HG02623 (cell line): ENCODE measurements around the gene HSPA6.
"Not testable (repeated sequence)": the region's sequence is repeated elsewhere in the genome, so short reads cannot be mapped to it uniquely, and the experiment has no call there.

Source experiments
- ATAC-seq: cut with Tn5 transposase; IDR thresholded peaks from one replicate; pipeline ENCODE4 v1.9.1; 2021; ENCODE audit warnings: moderate library complexity; ENCODE audit not compliant: unreplicated experiment

Gene HSPA6

DNA sequence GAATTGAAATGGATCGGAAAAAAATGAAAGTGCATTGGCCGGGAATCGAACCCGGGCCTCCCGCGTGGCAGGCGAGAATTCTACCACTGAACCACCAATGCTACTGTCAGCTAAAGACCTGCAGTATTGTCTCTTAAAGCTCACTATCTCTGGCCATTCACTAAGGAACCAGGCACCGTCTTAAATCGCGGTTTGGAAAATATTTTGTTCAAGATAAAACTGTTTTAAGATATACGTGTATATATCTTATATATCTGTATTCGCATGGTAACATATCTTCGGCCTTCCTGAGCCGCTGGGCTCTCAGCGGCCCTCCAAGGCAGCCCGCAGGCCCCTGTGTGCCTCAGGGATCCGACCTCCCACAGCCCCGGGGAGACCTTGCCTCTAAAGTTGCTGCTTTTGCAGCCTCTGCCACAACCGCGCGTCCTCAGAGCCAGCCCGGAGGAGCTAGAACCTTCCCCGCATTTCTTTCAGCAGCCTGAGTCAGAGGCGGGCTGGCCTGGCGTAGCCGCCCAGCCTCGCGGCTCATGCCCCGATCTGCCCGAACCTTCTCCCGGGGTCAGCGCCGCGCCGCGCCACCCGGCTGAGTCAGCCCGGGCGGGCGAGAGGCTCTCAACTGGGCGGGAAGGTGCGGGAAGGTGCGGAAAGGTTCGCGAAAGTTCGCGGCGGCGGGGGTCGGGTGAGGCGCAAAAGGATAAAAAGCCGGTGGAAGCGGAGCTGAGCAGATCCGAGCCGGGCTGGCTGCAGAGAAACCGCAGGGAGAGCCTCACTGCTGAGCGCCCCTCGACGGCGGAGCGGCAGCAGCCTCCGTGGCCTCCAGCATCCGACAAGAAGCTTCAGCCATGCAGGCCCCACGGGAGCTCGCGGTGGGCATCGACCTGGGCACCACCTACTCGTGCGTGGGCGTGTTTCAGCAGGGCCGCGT, at the start of gene HSPA6:
Gene HSPA6 (plus strand): TSS at position 724 of the 925 bp plus-strand sequence. CDS start 119 bp downstream, at position 843.
- peak; percentile 52 for ATAC-seq

DNA sequence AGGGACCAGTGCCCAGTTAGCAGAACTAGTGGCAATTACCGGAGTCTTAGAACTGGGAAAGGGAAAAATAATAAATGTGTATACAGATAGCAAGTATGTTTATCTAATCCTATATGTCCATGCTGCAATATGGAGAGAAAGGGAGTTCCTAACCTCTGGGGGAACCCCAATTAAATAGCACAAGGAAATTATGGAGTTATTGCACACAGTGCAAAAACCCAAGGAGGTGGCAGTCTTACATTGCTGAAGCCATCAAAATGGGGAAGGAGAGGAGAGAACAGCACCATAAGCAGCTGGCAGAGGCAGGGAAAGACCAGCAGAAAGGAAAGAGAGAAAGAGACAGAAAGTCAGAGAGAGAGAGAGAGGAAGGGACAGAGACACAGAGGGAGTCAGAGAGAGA, 46.6 kb upstream of the HSPA6 start:
- not testable (repeated sequence) for ATAC-seq

DNA sequence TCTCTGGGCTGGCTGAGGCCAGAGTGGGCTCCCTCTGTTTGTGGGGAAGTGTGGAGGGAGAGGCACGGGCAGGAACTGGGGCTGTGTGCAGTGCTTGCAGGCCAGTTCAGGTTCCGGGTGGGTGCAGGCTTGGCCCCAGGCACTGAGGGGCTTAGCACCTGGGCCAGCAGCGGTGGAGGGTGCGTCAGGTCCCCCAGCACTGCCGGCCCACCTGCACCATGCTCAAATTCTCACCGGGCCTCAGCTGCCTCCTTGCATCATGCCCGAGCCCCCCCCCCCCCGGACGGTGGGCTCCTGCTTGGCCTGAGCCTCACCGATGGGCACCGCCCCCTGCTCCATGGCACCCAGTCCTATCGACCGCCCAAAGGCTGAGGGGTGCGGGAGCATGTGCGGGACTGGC, 45.4 kb upstream of the HSPA6 start:
- ATAC-seq, result no peak

DNA sequence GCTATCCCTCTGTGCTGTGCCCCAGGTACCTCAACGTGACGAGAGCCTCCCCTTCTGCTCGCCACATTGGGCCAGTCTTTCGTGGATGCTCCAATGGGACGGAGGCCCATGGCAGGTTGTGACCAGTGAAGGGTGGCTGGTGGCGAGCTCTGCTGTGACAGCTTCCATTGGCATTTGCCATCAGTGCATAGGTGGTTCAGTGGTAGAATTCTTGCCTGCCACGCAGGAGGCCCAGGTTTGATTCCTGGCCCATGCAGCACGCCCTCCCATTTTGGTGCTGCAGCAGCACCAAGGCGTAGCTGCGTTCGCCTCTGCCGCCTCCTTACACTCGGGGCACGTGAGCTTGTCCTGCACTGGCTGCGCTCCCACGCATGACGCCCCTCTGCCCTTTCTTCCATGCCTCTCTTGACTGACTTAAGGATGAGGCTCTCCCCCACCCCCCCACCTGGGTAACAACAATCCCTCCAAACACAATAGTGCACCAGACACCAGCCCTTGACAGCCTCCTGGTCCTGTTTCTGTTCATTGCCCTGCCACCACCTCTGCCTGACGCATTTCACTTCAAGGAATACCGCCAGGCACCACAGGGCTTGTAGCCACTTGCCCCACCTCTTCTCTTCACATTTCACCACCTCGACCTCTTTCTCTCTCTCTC, 43.8 kb upstream of the HSPA6 start:
- ATAC-seq, result no peak

DNA sequence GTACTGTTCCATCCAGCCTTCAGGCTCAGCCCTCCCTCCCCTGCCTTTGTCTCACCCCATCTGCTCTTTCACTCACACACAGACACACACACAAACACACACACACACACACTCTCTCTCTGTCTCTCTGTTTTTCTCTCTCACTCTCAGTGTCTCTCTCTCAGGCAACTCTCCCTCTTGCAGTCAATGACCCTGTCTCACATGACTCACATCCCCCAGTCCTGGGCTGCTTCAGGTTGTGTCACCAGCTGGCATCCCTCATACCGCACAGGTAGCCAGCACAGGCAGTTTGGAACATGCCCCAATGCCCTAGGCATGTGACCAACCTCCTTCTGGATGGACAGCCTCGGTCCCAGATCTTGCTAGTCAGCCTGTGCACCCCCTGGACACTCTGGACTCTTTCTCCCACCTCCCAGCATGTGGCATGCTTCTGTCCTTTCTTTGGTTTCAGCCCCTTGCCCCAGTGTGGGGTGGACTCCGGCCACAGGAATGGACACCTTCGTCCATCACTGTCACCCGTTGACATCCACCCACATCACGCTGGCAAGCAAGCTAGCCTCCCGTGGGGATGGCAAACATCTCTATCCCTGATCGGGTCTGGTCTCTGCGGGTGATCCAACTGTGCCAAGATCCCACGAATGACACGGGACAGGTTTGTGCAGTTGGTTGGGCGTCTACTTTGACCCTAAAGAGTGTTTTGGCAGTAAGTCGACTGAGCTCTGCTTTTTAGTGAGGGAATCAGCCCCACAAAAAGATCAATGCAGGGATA, 42.5 kb upstream of the HSPA6 start:
- ATAC-seq, result no peak

DNA sequence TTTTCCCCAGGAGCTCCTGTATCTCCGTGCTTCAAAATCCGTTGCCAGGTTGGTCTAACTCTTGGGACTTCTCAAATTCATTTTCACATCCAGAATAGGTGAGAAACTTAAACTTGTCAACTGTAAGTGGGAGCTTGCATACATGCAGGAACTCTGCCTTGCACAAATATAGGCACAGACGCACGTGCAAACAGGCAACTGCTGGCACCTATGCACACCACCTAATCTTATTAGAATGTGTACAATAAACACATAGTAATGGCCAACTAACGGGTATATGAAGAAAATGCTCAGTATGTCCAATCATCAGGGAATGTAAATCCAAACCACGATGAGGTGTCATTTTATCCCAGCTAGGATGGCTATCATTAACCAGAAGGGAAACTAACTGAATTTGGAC, 41.7 kb upstream of the HSPA6 start:
- ATAC-seq, result no peak

DNA sequence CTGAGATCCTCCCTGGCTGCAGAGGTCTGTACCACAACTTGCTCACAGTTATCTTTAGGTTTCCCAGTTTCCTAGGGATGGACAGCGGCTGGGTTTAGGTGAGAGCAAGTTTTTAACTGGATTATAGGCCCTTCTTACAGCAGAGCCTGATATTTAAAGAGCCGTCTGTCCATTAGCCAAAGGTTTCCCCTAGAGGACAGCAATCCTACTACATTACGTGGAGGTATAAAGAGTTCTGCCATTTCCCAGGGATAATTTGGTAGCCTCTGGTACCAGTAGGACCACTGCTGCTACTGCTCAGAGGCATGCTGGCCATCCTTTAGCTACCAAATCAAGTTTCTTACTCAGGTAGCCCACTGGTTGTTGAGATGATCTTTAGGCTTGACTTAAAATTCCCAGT, 41.0 kb upstream of the HSPA6 start:
- ATAC-seq, result no peak

DNA sequence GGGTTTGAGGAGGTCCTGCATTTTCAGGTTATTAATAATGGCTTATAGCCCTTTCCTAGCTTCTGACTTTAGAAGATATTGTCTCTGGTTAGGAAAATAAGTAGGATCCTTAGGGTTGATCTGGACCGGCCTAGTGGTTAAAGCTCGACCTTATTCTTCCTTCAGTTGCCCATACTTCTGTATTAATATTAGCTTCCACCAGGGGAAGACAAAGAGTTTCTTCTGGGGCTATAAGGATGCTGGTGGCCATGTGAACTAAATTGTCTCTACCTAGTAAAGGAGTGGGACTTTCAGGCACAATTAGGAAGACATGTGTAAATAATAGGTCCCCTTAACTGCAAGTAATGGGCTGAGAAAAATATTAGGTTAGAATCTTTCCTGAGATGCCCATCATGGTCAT, 39.7 kb upstream of the HSPA6 start:
- ATAC-seq, result no peak

DNA sequence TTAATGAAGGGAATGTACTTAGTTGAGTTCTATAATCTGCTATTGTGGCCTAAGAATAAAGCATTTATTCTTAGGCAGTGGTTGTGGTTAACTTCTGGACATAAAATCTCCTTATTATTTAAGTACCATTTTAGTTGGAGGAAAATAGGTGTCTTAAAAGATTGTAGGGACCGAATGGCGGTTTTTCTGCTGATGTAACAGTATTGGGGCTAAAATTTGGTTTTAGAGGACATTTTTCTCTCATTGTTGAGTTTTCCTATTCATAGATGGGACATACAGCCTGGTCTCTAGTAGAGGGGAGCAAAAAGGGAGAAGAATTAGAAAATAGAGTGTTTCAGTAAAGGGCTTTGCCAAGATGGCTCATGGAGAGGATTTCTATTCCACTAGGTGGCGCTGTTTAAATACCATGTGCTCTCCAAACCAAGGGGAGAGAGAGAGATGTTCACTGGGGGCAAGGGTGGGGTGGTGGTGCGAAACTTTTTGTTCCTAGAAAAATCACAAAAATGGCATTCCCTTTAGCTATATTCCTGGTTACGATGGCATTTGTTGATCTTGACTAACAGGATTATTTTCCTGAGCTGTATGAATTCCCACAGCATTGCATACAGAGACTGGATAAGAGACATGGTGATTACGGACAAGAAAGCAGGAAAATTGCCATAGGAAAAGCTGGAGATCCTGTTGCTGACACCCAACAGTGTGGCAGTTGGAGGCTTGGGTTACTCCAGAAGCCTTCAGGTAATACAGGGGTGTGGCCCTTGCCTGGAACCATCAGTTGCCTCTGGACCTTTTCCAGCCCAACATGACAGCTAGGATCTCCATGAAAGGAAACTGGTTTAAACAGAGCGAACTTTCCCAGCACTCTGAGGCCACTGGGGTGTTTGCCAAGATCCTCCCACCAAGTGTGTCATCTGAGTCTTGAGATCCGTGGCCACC, 37.3 kb upstream of the HSPA6 start:
- ATAC-seq, result no peak

DNA sequence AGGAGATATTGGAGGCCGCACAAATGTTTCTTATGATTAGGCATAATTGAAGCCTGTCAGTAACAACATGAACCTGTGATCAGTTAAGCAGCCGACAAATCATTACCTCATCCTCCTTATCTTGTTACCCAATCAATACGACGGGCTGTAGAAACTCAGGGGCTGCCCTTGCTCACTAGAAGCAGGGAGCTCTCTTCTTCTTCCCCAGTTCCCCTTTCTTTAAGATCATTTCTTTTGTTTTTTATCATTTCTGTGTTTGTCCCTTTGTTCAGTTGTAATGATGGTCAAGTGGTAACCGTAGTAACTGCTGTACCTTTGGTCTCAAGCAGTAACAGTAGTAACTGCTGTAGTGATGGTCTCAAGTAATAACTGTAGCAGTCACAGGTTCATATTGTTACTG, 32.9 kb upstream of the HSPA6 start:
- ATAC-seq, result no peak

DNA sequence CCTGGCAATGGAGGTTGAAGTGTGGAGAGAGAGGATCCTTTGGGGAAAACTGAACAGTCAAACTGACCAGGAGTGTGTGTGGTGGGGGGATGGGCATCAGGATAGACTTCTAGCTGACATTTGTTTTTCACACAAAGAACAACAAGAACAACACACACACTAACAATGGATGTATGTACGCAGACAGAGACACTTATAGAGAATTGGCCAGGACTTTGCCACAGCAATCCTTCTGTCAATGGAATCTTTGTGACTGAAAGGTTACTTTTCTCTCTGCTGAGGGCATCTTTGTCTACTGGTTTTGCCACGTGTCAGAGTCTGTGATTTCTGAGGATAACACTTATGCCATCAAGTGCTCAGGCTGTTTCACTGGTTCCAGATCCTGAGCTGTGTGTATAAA, 31.5 kb upstream of the HSPA6 start:
- no peak for ATAC-seq

DNA sequence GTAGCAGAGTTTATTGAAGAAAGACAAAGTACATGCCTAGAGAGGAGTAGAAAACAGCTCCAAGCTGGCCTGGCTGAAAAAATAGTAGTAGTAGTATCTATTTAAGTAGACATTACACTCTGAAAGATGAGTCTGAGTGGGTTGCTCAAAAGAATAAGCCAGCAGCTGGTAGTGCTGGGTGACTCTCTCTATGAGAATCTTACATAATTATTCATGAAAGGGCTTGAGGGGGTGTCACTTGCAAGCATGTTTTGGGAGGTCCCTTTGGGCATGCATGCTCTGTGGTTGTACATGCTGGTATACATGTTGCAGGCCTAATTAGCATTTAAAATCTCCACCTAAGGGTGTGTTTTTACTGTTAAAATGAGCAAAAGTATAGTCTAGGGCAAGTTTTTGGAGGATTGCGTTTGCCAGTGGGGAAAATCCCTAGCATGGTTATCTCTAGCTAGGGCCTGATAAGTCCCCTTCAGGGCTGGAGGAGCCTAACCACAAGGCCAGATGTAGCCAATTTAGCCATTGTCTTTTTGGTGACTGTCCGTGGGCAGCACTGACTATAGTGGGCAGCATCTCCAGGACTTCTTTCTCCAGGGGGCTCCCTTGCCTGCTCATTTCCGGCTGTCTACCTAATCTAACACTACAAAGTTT, 30.1 kb upstream of the HSPA6 start:
- no peak for ATAC-seq

DNA sequence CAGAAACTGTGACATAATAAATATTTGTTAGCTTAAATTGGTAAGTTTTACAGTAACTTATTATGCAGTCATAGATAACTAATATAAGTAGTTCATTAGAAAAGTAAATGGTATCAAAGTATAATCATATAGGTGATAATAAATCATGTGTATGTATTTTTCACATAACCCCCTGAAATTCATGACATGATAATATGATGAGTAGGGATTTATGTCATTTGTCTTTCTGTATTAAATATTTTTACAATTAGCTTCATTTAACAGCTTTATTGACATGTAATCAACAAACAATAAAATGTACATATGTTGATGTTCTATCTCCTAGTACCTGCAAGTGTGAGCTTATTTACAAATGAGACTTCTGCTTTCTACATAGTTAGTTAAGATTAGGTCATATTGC, 28.9 kb upstream of the HSPA6 start:
- ATAC-seq, result no peak

DNA sequence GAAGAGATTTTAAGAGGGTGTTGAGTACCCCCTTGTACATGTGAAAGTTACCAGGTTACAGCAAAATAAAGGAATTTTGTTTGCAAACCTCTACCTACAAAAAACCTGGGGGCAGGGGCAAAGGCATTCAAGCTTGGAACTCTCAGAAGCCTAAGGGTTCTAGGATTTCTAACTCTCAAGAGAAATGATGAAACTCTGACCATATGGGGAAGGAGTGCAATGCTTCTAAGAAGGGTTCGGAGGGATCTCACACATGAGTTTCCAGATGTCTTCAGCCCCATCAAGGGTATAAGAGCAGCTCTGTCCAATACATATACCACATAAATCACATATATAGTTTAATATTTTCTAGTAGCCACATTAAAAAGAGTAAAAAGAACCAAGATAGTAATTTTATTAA, 26.4 kb upstream of the HSPA6 start:
- ATAC-seq, result no peak

DNA sequence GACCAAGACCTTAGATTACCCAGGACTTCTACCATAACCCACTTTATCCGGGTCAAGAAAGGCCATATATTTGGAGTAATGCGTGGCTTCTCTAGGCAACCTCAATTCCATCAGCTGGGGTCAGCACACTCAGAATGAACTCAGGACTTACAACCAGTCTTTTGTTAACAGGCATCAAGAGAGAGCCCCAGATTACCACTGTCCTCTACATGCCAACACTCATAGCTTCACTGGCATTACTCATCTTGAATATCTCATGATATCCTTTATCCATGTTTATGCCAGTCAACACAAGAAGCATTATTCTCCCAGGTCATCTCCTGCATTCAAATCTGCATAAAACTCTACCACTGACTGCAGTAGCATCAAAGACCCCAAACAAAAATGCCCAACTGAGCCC, 25.7 kb upstream of the HSPA6 start:
- ATAC-seq, result no peak

DNA sequence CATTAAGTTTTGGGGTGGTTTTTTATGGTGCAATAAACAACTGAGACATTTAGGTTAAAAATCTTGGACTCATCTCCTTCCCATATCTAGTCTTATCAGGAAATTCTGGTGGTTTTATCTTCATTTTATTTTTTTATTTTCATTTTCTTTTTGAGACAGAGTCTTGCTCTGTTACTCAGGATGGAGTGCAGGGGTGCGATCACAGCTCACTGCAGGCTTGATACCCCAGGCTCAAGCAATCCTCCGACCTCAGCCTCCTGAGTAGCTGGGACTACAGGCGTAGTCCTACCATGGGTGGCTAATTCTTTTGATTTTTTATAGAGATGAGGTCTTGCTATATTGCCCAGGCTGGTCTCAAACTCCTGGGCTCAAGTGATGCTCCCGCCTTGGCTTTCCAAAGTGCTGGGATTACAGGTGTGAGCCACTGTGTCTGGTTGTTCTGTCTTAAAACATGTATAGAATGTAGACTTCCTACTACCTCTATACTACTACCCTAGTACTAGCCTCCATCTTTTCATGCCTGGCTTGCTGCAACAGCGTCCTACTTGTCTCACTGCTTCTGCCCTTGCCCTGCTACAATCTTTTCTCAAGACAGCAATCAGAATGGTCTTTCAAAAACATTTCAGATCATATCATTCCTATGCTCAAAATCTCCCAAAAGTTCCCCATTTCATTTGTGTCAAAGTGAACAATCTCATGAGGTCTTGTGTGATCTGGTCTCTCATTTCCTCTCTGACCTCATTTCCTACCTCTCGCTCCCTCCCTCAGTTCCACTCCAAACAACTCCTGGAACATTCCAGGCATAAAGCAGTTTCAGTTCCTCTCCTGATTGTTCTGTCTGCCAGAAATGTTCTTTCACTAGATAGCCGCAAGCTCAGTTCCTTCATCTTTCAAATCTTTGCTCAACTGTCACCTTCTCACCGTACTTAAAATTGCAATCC, 25.0 kb upstream of the HSPA6 start:
- ATAC-seq, result no peak

DNA sequence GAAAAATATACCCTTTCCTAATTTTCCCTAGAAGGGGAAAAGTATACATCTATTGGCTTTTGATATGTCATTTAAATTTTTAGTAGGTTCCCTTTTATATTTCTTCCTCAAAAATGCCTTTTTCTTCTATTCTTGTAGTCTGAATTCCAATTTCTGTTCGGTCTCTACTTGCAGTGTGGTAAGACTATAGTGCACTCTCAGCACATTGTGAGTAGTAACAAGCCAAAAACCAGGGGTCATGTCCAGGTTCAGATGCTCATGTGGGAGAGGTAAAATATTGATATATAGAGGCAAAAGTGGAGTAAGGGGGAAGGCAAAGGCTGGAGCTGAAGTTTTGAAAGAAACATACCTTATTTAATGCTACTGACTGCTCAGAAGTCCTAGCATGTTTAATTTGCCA, 23.1 kb upstream of the HSPA6 start:
- ATAC-seq, result no peak

DNA sequence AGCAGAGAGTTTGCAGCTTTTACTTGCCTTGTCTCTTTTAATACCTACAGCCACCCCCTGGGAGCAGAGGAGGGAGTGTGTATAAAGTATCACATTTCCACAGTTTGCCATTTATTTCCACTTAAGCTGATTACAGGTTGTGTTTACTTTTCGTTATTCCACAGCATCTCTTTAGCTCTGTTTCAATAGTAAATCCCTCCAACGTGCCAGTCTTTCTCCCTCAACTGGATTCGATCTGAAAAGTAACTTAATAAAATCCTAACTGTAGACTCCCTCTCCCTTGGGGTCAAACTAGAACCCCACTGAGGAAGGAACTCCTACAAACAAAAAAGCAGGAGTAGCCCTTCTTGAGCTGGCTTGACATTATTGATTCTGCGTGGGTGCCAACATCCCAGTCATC, 22.2 kb upstream of the HSPA6 start:
- no peak for ATAC-seq
